ENCODE results near the gene WDR74. TPM values are rescaled to one million over a fixed set of nuclear protein-coding genes. Genes with fewer than 3 reads are reported as not detected.

Gene WDR74
- total and polyA plus RNA-seq, 9 of the 15 experiments (the other 6 are each of a cell fraction or from before 2014, with no cell fraction given): 32.7 to 210 (median 114) TPM

GRCh38 chr11:62839050-62839945 lies at the start of gene WDR74 (continued):
- peak; percentile 97 to 100 for TF ChIP-seq HDAC1 (IDR thresholded peaks at IDR 0.05)
- TF ChIP-seq RFX5 (IDR thresholded peaks at IDR 0.05; ENCODE audit: low read depth, low read length): no peak; the same call in 1 of the 2 replicates
- peak; percentile 84; the same call in 1 of the 2 replicates for TF ChIP-seq POLR2AphosphoS2 (IDR thresholded peaks at IDR 0.05; ENCODE audit: low read length)
- TF ChIP-seq ZBTB12 (CRISPR knock-in tag; IDR thresholded peaks at IDR 0.05): peak; percentile 97
- peak; percentile 86 for TF ChIP-seq POLR2AphosphoS5 (IDR thresholded peaks at IDR 0.05; ENCODE audit: control insufficient read depth, insufficient read depth, low read depth, low read length)
- peak; percentile 70; the same call in 1 of the 2 replicates for TF ChIP-seq RB1 (IDR thresholded peaks at IDR 0.05; ENCODE audit: low read depth)
- no peak for TF ChIP-seq CCAR2 (IDR thresholded peaks at IDR 0.05; ENCODE audit: low read depth, low read length)
- TF ChIP-seq ZNF696 (CRISPR knock-in tag; conservative IDR thresholded peaks at IDR 0.05): no peak
- no peak for TF ChIP-seq CEBPB (tag; IDR thresholded peaks at IDR 0.05)
- TF ChIP-seq ZNF655 (CRISPR knock-in tag; IDR thresholded peaks at IDR 0.05): no peak
- TF ChIP-seq PREB (CRISPR knock-in tag; IDR thresholded peaks at IDR 0.05): no peak
- no peak for TF ChIP-seq CHAMP1 (IDR thresholded peaks at IDR 0.05)
- peak; percentile 49 for TF ChIP-seq HDAC3 (IDR thresholded peaks at IDR 0.05; ENCODE audit: borderline replicate concordance, partially characterized antibody)
- peak; percentile 94 for TF ChIP-seq FIP1L1 (IDR thresholded peaks at IDR 0.05; ENCODE audit: low read depth, low read length, poor library complexity, severe bottlenecking)
- peak; percentile 79 for TF ChIP-seq E2F1 (CRISPR knock-in tag; IDR thresholded peaks at IDR 0.05)
- TF ChIP-seq MAX (CRISPR knock-in tag; IDR thresholded peaks at IDR 0.05): peak; percentile 99
- peak; percentile 78 for TF ChIP-seq ETV1 (tag; conservative IDR thresholded peaks at IDR 0.05; ENCODE audit: low read depth)
- TF ChIP-seq GABPA (tag; conservative IDR thresholded peaks at IDR 0.05; ENCODE audit: low read depth): peak; percentile 96
- peak; percentile 52 for TF ChIP-seq PRPF4 (IDR thresholded peaks at IDR 0.05; ENCODE audit: insufficient read depth, low read depth, low read length, poor library complexity, severe bottlenecking)

Data from K562 (cell line).